CD4-positive, alpha-beta T cell treated with Interleukin-2 at 100 ng/mL for 4 hours (primary cell): ENCODE measurements around the gene AHI1.

Experiments
- DNase-seq: peaks from one replicate; pipeline ENCODE4 v3.0.0-alpha.2; 2020; ENCODE audit warnings: low spot score

AHI1 gene

DNA sequence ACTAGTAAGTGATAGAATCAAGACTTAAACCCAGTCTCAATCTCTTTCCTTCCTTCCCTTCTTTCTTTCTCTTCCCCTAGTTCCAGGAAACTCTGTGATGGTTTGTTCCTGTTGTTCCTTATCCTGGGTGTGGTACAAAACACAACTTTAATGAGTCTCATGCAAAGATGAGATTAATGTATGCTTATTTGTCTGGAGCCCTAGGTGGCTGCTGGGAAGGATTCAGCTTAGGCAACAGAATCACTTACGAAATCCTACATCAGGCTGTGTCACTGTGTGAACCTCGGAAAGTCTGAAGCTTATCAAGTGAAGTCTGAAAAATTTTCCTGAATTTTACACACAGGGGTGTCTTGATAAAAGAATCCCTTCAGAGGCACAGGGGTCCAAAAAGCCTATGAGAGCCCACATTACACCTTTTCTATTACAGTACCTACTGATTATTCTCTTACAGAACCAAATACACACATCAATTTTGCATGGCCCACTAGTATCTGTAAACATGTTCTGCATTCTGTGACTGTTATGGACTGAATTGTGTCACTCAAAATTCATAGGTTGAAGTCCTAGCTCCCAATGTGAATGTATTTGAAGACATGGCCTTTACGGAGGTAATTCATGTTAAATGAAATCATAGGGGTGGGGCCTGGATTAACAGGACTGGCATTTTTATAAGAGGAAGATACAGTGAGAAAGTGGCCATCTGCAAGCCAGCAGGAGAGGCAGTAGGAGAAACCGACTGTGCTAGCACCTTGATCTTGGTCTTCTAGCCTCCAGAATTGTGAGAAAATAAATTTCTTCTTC is 171.7 kb downstream of the AHI1 start:
- no peak for DNase-seq

DNA sequence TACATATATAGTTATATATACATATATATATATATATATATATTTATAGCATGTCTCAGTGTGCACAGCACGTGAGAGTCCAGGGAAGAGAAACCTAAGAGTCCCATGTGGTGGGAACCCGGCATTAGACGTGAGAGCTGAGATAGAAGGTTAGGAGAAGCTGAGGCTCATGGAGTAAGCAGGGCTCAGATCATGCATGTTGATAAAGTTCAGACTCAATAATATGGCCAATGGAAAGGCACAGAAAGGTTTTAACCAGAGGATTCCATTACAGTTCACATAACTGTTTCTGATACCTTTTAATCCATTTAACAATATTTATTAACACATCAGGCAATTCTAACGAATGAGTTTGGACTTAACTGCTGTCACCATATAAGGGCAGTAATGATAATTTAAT is 173.0 kb downstream of the AHI1 start:
- DNase-seq = no peak

DNA sequence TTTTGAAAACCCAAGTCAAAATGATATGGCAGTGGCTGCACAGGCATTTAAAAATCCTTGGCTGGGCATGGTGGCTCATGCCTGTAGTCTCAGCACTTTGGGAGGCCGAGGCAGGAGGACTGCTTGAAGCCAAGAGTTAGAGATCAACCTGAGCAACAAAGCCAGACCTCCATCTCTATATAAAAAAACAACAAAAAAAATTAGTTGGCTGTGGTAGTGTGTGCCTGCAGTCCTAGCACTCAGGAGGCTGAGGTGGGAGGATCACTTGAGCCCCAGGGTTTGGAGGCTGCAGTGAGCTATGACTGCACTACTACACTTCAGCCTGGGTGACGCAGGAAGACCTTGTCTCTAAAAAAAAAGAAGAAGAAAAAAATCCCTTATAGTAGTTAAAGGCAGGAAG is 173.6 kb downstream of the AHI1 start:
- no peak for DNase-seq

DNA sequence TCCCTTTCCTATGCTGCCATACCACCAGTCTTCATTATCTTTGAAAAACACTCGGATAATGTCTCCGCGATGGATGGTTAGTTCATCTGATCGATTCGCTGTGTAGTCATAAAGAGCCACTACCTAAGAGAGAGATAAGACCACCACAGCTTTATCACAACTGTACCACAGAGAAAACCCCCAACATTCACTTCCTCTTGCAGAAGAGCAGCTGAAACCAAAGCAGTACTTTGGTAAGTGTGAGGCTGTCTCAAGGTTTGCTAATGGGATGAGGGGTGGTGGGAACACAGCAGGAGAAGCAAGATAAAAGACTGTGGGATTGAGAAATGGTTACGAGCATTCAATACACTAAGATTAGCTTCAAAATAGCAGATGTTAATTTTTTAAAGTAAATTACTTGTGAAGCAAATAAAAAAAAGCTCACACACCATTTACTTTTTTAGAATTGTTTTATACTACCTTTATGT is 174.3 kb downstream of the AHI1 start:
- no peak for DNase-seq

DNA sequence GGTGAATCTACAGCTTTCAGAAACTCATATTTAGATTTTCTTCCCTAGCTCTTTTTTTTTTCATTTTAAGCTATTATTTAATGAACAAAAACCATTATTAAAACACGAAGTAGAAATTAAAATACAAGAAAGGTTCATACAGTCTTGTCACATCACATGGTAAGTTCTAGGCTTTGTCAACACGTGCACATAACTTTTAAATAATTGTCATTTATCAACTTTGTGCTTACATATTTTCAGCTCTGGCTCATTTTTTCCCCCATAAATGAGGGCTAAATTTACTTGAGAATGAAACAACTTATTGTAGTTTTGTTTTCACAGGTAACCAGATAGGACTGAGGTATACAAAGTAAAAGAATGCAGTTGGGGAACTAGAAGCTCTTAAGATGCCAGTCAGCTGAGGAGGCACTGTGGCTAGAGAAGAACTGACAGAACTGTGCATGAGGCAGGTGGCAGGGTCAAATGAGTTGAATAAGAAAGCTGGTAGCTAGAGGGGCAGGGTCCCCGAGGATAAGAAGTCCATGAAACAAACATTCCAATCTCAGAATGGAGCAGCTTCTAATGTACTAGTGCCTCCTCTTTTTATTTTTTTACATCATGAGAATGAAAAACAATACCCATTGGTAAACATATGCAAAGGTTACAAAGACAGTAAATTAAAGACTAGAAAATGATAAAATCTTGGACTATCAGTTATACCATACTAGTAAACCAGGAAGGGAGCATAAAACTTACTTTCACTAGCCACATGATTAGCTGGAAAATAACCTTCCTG is 174.9 kb downstream of the AHI1 start:
- DNase-seq = no peak

DNA sequence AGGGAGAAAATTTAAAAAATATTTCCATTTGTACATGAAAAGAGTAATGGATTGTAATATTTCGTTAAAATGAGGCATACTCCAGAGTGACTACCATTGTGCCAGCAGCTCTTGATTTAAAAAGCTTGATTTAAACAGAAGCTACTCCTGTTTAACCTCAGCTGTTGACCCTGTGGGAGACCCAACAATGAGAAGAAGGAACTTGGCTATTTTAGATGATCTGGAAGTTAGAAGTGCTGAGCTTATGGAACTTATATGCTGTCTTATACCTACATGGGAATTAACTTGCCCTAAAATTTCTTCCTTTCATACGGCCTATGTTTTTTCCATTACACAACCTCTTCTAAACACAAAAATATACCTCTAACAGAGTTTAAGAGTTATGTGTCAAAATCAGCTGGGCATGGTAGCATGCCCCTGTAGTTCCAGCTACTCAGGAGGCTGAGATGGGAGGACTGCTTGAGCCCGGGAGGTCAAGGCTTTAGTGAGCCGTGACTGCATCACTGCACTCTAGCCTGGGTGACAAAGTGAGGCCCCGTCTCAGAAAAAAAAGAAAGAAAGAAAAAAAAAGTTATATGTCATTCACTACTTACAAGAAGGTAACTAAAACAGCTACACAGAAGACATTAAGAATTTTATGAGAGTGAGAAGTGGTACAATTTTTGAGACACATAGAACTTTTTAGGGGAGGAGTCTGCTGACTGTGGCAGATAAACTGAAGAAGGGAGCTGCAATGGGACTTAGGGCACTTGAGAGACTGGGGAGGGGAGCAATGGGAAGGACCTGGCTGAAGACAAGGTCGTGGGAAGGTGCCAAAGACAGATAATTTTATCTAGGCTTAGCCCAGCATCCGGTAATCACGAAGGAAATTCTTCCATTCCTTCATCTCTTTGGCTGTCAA is 176.6 kb downstream of the AHI1 start:
- no peak for DNase-seq

DNA sequence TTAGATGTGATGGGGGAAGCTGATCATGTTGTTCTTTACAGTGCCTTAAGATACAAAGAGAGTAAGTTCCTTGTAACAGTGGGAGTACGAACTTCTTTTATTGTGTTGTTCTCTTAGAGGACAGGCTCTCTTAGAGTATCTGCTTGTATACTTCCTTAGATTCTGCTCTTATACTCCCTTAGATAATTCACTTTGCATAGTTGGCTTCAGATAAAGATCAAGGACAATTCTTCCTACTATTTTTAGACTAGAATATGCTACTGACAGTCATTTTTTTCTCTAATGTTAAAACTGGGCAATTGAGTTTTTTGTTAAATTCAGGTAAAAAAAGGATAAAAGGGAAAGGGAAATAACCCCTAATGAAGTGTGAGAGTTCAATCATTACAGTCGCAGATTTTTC is 177.7 kb downstream of the AHI1 start:
- no peak for DNase-seq

DNA sequence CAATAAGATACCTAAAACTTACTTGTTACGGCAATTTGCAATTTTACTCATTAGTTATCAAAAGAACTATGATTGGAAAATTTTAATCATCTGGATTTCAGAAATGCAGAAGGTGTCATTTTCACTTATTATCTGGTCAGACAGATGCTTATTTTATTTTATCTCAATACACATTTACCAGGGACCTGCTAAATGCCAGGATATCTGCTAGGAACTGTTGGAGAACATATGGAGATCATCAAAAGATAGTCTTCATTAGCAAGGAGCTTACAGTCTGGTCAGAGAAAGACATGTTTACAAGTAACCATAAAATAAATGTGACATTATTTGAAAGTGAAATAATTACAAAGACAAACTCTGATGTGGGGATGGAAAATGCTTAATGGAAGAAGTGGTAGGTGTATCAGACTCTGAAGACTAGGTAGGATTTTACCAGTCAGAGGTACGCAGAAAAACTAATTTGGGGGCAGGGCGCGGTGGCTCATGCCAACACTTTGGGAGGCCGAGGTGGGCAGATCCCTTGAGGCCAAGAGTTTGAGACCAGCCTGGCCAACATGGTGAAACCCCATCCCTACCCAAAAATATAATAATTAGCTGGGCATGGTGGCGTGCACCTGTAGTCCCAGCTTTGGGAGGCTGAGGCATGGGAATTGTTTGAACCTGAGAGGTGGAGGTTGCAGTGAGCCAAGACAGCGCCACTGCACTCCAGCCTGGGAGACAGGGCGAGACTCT is 178.6 kb downstream of the AHI1 start:
- DNase-seq = no peak

DNA sequence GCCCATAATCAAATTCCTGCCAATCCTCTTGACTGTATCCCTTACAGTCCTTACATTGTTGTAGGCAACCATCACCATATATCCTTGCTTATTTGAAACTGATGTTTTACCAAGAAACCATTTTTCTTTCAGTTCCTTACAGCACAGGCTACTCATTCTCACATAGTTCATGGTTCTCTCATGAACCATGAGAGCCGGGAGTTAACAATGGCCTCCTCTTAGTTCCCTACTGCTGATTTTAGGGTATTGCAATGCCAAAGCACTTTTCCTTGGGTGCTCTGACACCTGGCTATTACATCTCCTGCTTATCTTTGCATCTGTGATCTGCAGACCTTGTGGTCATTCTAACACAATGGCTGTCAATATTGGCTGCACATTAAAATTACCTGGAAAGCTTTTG is 183.0 kb downstream of the AHI1 start:
- no peak for DNase-seq

DNA sequence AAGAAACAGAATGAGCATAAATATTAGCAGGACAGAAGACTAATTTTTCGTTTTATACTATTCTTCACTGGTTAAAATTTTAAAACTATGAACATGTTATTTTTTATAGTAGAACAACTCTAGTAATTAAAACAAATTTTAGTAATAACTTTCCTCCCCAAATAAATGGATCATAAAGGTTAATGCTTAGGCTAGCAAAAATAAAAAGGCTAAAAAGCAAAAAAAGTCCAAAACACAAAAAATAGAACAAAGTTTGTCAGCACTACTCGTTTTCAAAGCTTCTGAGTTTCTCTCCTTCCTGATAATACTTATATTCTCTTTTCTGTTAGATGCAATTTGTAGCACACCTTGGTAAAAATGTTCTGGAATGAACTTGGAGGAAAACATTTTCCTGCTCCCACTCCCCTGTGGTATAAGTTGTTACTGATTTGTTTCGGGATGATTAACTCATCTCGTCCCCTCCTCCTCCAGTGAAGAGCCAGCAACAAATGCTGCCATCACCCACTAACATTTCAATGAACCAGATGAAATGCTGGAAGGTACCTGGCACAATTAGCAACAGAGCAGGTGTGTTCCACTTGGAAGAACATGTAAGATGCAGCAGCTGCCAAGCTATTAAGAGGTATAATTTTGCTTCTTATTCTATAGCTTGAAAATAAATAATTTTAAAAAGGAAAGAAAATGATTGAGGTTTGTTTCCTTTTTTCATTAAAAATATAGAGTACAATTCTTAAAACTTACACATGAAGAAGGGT is 185.9 kb downstream of the AHI1 start:
- DNase-seq = no peak

DNA sequence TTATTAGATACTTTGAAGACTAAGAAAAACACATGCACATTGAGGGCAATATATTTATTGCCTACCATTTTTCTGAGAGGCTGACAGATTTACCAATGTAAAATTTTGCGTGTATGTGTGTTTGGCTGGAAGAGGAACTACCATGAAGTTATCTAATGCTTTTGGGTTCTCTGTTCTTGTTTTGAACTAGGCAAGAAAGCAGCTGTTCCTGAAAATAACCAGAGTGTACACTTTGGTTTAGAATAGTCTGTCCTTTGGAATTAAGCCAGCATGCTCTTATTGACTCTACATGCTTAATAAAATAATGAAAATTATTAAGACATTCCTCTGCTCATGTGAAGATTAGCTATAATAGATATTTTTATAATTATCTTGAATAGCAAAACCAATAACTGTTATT is 187.2 kb downstream of the AHI1 start:
- DNase-seq = no peak

DNA sequence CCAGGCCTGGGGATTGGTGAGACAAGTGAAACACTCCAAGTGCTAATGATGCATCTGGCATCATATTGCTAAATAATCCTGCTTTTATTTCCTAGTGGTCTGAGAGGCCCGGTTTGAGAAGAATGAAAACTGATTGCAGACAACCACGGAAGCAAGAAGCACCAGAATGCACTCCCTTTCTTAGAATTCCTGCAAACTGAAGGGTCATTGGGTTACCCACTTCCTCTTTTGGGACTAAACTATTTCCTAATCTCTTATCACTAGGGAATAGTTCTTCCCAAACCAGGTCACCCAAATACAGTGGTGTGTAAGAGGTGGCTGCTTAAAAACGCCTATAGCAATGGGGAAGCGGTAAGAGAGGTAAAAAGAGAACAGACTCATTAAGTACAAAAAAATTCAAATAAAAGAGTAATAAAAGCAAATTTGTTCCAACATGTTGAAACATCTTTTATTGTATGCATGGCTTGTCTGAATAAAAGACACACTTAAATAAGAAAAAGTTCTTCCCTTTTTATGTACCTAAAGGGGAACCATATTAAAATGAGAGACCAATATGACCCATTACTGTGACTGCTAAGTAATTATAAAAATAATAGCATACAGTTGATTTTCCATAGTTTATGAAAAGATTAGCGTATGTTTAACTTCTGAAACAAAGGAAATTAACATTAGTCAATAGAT is 190.7 kb downstream of the AHI1 start:
- DNase-seq = no peak

DNA sequence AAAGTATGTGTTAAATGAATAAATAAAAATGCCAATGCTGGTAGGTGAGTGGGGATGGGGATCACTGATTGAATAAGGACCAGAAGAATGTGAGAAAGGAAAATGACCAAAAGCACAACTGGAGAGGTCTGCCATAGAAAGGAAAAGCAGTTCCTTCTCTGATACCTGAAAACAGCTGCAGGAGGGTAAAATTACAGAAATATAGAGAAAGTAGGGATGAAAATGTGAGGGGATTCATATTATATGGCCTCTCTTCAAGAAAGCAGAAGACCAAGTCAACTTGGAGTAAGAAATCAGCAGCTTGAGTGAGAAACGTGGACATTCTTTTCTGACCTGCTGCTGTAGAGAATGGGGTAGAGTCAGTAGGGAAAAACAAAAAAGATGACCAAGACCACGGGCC is 191.4 kb downstream of the AHI1 start:
- DNase-seq = no peak

DNA sequence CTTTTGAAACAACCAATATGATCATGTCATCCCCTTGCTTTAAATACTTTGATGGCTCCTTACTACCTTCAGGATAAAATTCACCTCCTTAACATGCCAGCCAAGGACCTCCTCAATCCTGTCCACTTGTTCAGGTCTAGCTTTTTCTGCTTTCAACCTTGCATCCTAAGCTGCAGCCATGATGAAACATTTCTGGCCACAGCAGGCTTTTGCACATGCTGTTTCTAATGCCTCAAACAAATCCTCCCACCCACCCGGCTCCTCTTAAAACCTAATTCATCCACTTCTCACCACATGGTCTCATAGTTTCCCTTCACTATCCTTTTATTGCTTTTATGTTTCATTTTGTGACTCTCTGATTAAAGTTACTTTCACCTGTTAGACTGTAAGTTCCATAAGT is 191.9 kb downstream of the AHI1 start:
- no peak for DNase-seq

DNA sequence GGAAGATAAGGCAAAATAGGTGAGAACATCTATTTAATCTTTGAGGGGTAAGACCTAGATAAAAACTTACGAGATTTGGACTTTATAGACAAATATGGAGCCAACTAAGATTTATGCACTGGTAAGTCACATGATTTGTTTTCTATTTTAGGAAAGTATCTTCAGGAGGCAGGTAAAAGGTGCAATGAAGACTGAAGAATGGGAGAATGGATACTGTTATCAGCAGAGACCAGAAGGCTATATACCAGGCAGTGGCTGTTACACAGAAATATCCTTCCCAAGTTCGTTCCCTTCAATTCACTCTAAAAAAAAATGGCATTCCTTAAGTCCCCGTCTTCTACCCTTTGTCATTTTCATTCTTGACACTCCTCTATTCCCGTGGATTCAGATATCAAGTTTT is 192.7 kb downstream of the AHI1 start:
- DNase-seq = no peak

DNA sequence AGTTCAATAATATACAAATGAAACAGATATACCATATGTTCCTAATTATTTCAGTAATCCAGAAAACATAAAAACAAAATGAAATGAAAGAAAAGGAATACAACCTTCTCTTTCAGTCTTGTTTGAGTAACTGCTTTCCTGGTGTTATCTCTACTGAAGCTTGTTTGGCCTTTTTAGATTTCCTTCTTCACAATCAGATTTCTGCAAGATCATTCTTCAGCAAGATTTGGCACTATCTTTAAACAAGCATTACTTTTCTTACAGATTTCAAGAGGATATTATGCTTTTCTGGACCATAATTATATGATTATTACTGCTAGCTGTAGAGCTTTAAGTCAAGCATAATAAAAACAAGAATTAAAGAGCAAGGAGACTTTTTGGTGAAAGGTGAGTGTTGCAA is 196.2 kb downstream of the AHI1 start:
- DNase-seq = no peak

DNA sequence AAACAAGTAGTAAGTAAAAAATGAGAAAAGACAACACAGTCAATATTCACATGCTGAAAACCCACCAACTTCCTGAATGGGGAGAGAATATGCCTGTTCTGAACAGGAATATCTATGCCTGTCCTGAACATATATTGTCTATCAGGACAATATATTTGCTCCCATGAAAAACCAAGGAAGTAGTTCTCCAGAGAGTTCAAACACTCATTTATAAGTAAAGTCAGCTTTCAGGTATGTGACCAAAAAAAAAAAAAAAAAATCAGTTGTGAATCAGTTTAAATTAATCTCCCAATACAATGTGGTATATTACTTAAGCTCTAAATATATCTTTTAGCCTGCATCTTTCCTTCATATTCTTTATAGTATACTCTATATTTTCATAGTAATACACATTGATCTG is 197.0 kb downstream of the AHI1 start:
- DNase-seq = no peak

DNA sequence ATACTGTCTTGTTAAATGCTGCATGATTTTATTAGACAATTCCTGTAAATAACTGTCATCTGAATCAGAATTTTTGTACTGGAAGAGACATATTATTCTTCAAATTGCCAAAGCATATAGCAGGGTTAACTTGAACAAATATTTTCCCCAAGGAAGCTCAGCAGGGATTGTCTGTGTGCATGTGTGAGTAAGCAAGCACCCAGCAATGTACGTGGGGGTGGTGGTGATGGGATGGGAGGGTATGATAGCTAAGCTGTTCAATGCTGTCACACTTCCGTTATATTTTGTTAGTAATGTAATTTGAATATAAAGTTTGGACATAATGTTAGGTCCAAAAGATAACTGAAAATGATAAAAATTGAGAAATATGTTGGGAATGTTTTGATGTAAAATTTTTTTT is 198.3 kb downstream of the AHI1 start:
- no peak for DNase-seq

DNA sequence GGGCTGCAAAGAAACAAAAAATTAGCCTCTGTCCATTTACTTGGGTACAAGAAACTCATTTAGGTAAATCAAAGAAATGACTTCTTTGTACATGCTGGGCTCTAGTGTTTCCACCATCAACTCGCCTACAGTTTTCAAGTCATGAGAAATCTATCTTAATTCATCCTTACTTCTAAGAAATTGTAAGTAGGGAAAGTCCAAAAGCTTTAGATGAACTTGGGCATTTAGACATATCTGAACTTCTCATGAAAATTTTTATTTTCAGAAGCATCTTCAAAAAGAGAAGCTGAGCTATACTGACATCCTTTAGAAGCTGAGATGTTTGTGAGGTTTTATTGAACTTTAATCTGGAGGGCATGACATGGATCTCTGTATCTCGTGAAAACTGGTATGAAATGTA is 199.1 kb downstream of the AHI1 start:
- DNase-seq = no peak

DNA sequence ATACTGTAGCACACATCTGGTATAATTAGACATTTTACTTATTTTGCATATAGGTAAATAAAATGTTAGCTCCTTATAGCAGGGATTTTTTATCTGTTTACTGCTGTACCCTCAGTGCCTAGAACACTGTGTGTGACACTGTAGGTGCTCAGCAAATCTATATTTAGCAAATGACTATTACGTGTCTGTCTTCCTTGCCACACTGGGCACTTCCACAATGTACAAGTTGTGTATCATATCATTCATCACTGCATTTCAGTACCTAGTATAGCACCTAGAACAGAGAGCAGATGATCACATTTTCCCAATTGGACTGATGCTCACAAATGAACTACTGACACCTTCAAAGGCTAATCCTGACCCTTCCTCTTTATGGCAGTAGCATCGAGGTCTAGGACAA is 200.8 kb downstream of the AHI1 start:
- DNase-seq = no peak

DNA sequence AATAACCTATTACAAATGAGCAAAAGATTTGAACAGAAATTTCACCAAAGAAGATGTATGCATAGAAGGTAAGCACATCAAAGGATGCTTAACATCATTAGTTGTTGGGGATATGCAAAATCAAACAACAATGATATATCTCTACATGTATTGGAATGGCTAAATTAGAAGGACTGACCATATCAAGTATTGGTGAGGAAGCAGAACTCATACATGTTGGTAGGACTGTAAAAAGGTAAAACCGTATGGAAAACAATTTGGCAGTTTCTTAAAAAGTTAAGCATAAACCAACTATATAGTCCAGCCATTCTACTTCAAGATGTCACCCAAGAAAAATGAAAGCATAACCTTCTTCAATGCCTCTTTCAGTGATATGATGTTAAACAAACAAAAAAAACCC is 202.5 kb downstream of the AHI1 start:
- no peak for DNase-seq
